Limb (tissue), 2 donors: ENCODE measurements around the gene GOLGA8T.
"Not testable (repeated sequence)": the region's sequence is repeated elsewhere in the genome, so short reads cannot be mapped to it uniquely, and the experiment has no call there.

Source experiments
- DNase-seq, 2 donors: peaks; one replicate each; pipeline ENCODE4 v3.0.0-alpha.2; 2016; ENCODE audit errors: extremely low spot score in 2 of 2

The GOLGA8T gene

GRCh38 chr15:30191639-30192038, 56.8 kb downstream of the GOLGA8T start:
- not testable (repeated sequence) for DNase-seq

- DNase-seq = not testable (repeated sequence)
Measured at GRCh38 chr15:30192119-30192745, 57.4 kb downstream of the GOLGA8T start.

- not testable (repeated sequence) for DNase-seq
Measured at GRCh38 chr15:30192892-30193291, 58.0 kb downstream of the GOLGA8T start.
